Memory B cell (primary cell): ENCODE data around the gene FTO.

Source experiments
- ATAC-seq: fragments of 150-1000 bp; cut with Tn5 transposase; 2 replicates; pipeline ENCODE4 v1.10.0; 2021; ENCODE audit warnings: low read depth, mild to moderate bottlenecking, moderate library complexity
- DNase-seq, 2 donors: peaks; one replicate each; pipeline ENCODE4 v3.0.0; 2022; ENCODE audit warnings: low spot score in 2 of 2
- H3K27ac Mint-ChIP-seq: one replicate; pipeline ENCODE4 v1.8.0; 2022; ENCODE audit warnings: mild to moderate bottlenecking, moderate library complexity, mixed read lengths
- H3K27me3 Mint-ChIP-seq: one replicate; pipeline ENCODE4 v1.8.0; 2022; ENCODE audit warnings: mixed read lengths
- H3K36me3 Mint-ChIP-seq: one replicate; pipeline ENCODE4 v1.8.0; 2022; ENCODE audit warnings: mild to moderate bottlenecking, mixed read lengths
- H3K4me1 Mint-ChIP-seq: one replicate; pipeline ENCODE4 v1.8.0; 2022; ENCODE audit warnings: mixed read lengths
- H3K4me3 Mint-ChIP-seq: one replicate; pipeline ENCODE4 v1.8.0; 2022; ENCODE audit warnings: mild to moderate bottlenecking, moderate library complexity, mixed read lengths
- H3K9me3 Mint-ChIP-seq: one replicate; pipeline ENCODE4 v1.8.0; 2022; ENCODE audit warnings: mixed read lengths

FTO gene

GRCh38 chr16:54062361-54063278 is 358.7 kb downstream of the FTO start:
- Mint-ChIP-seq H3K27me3 (no peaks in the 10 kb centered on the region), H3K4me1 (peaks cover 3% of the 10 kb centered on the region), H3K36me3 (peaks cover 11% of the 10 kb centered on the region), H3K4me3 (no peak overlapping the region), H3K9me3 (no peaks in the 10 kb centered on the region), H3K27ac (no peak overlapping the region)
- no peak for DNase-seq
- ATAC-seq: no peak

DNA sequence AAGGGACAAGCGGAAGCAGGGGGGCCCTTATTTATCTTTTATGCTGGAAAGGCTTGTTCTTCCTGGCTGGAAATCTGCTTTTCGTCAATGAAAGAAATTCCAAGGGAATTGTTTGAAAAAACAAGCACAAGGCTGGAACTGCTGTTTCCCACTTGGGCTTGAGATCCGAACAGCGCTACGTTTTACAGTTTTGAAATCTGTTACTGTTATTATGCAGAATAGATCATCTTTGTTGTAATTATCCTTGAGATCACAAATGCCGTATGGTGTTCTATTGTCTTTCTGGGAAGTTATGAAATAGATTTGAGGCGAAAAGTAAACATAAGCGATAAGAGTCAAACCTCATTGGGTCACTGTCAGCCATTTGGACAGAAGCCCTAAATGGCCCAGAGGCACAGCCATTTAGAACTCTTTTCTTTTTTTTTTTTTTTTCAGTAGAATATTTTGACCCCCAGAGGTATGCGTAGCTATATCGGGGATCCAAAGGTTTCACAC is 359.4 kb downstream of the FTO start:
- Mint-ChIP-seq H3K36me3 (peaks cover 12% of the 10 kb centered on the region), H3K4me3 (no peak overlapping the region), H3K4me1 (peaks cover 3% of the 10 kb centered on the region), H3K27ac (no peak overlapping the region), H3K9me3 (no peaks in the 10 kb centered on the region), H3K27me3 (no peaks in the 10 kb centered on the region)
- no peak for DNase-seq
- no peak for ATAC-seq

DNA sequence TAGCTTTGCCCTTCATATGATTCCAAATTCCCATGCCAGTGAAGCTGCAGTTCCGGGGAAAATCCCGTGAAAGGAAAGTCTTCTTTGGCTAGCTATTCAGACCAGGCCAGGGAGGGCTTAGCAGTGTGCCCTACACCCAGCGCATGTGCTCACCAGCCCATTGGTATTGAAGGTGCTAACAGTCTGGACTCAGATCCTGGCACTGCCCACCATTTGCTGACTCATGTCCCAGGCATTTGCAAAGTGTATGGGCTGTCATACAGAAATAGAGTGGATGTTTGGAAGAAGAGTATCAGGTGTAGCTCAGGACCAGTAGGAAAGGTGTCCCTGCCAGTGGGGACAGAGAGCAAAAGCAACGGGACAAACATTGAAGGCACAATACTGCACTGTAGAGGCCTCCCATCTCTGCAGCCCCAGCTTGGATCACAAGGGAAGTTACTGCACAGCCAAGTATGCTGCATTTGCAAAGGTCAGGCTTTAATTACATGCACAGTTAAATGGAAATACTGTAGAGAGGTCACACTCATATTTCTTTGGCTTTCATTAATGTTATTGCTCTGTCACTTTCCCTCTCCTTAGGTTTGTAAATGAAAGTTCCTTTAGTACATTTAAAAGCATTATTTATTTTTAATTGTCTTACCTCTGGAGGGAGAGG is 362.6 kb downstream of the FTO start:
- Mint-ChIP-seq H3K4me1 (peaks cover 3% of the 10 kb centered on the region), H3K36me3 (peaks cover 15% of the 10 kb centered on the region), H3K27ac (no peak overlapping the region), H3K9me3 (no peaks in the 10 kb centered on the region), H3K27me3 (no peaks in the 10 kb centered on the region), H3K4me3 (no peak overlapping the region)
- DNase-seq: no peak
- no peak for ATAC-seq

DNA sequence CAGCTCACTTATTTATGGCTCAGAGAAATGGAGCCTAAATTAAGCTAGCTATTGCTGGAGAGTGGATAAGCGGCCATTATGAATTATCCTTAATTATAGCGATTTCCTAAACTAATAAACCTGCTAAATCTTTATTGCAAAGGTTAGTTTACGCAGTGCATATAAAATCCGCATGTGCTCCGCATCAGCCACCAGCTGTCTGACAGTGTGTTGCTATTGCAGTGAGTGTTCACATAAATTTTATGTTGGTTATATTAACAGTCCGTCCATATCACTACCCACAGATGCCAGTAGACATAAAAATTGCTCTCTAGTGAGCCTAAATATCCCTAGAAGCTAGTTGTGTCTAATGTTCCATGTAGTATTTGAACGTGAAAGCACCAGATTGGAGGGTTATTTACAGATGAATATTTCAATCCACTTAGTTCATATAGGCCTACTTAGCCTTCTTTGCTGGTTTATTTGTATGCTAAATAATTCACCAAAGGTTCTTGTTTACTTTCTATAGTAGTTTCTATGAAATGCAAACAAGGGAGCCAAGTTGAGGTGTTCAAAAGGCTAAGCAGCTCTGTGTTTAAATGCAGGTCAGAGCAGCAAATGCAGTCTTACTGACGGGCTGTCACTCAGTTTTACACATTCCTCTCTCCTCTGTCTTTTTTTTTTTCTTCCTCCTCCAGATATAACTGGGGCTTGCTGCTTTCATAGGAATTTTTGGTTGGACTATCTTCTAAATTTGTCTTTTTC is 363.5 kb downstream of the FTO start:
- Mint-ChIP-seq H3K36me3 (peaks cover 19% of the 10 kb centered on the region), H3K27ac (no peak overlapping the region), H3K9me3 (no peaks in the 10 kb centered on the region), H3K27me3 (no peaks in the 10 kb centered on the region), H3K4me3 (no peak overlapping the region), H3K4me1 (peaks cover 3% of the 10 kb centered on the region)
- ATAC-seq (no peak), DNase-seq (no peak)

DNA sequence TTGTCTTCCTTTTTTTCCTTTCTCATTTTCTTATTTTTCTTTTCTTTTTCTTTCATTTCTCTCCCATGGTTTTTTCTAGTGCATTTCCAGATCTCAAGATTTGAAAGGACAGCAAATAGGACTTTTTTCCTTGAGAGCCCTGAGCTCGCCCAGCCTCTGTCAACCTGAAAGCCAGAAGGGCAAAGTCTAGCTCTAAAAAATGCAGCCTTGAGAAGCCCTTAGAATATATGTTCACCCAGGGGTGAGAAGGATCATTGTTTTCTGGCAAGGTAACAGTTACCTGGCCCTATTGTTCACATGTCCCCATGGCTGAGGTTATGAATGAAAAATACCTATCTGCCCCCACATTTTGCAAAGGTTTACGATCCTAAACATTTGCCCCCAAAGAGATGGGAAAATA is 364.3 kb downstream of the FTO start:
- no peaks in the 10 kb centered on the region for H3K9me3 Mint-ChIP-seq
- no peak overlapping the region for H3K27ac Mint-ChIP-seq
- H3K27me3 Mint-ChIP-seq: no peaks in the 10 kb centered on the region
- no peak for DNase-seq
- H3K36me3 Mint-ChIP-seq: peaks cover 15% of the 10 kb centered on the region
- peaks cover 3% of the 10 kb centered on the region for H3K4me1 Mint-ChIP-seq
- ATAC-seq: no peak
- no peak overlapping the region for H3K4me3 Mint-ChIP-seq

DNA sequence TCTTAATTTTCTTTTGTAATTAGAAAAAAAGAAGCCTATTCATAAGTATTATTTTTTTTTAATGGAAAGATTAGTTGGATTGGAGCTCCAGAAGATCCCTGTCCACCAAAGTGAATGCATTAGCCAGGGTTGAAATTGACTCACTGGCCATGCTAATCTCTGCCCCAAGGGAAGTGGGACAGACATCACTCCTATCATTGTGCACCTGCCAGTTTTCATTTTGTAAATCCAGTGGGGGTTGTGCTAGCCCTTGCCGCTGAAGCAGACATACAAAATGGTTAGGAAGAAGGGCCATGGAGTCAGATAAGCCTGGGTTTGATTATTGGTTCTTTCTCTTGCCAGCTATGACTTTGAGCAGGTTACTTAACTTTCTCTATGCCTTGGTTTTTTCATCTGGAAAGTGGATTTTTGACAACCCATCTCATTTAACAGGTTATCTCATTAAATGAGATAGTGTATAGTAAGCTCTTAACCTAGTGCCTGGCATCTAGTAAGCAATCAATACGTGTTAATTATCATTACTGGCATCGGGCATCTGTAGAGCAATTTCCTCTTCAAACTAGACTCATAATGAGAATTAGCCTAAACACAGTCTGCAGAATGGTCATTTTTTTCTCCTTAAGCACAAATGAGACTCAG is 365.8 kb downstream of the FTO start:
- H3K4me3 Mint-ChIP-seq: no peak overlapping the region
- H3K4me1 Mint-ChIP-seq: peaks cover 3% of the 10 kb centered on the region
- no peaks in the 10 kb centered on the region for H3K9me3 Mint-ChIP-seq
- H3K36me3 Mint-ChIP-seq: peaks cover 15% of the 10 kb centered on the region
- no peaks in the 10 kb centered on the region for H3K27me3 Mint-ChIP-seq
- no peak overlapping the region for H3K27ac Mint-ChIP-seq
- DNase-seq: no peak
- ATAC-seq: no peak

DNA sequence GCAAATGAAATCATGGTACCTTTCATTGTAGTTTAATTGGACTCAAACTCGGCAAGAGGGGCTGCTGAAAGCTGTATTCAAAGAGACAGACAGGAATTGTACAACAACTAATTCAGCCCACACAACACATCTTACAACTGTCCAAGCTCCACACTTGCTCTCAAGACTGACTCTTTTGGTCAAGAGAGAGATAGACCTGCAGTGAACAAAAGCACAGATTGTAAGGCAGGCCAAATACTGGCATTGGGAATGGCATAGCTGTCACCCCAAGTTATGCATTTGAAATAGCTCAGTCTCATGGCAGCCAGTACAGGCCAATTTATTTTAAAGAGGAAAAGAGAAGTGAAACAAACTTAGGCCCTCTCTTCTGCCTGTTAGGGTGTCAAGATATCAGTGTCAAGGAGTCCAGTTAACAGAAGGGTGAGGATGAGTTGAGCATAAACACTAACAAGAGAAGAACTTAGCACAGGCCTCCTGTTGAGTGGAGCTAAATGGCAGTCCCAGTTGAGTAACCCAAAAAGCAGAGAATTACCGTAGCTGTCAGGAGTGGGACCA is 366.9 kb downstream of the FTO start:
- H3K27ac Mint-ChIP-seq: peak overlapping the region; percentile 31
- no peak overlapping the region for H3K4me3 Mint-ChIP-seq
- H3K9me3 Mint-ChIP-seq: no peaks in the 10 kb centered on the region
- H3K4me1 Mint-ChIP-seq: peaks cover 3% of the 10 kb centered on the region
- no peak for DNase-seq
- no peak for ATAC-seq
- no peaks in the 10 kb centered on the region for H3K27me3 Mint-ChIP-seq
- H3K36me3 Mint-ChIP-seq: peaks cover 11% of the 10 kb centered on the region

GRCh38 chr16:54071514-54071913 is 367.6 kb downstream of the FTO start:
- Mint-ChIP-seq H3K4me1 (peaks cover 2% of the 10 kb centered on the region), H3K27ac (no peak overlapping the region), H3K9me3 (no peaks in the 10 kb centered on the region), H3K36me3 (peaks cover 10% of the 10 kb centered on the region), H3K27me3 (no peaks in the 10 kb centered on the region), H3K4me3 (no peak overlapping the region)
- DNase-seq (no peak), ATAC-seq (no peak)

DNA sequence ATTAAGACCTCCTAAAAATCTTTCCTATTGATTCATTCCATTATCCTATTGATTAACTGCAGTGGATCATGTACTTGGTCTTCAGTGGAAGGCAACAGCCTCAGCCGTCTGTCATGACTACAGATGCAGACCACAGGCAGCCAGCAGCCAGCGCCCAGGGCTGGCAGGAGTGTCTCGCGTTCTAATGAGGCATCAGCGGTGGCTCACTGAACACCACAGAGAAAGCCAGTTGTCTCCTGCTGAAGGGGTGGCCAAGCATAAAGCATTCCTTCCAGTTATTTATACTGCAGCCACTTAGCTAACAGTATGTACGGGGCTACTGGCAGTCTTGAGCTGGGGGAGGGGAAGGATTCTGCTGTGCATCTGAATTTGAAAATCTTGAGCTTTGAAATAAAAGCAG is 368.3 kb downstream of the FTO start:
- Mint-ChIP-seq H3K36me3 (peaks cover 8% of the 10 kb centered on the region), H3K4me3 (no peak overlapping the region), H3K27me3 (no peaks in the 10 kb centered on the region), H3K27ac (no peak overlapping the region), H3K4me1 (no peaks in the 10 kb centered on the region), H3K9me3 (no peaks in the 10 kb centered on the region)
- no peak for DNase-seq
- ATAC-seq: no peak

GRCh38 chr16:54073356-54073755 is 369.4 kb downstream of the FTO start:
- Mint-ChIP-seq H3K4me1 (no peaks in the 10 kb centered on the region), H3K36me3 (peaks cover 9% of the 10 kb centered on the region), H3K4me3 (no peak overlapping the region), H3K27ac (no peak overlapping the region), H3K9me3 (no peaks in the 10 kb centered on the region), H3K27me3 (no peaks in the 10 kb centered on the region)
- no peak for ATAC-seq
- no peak for DNase-seq

DNA sequence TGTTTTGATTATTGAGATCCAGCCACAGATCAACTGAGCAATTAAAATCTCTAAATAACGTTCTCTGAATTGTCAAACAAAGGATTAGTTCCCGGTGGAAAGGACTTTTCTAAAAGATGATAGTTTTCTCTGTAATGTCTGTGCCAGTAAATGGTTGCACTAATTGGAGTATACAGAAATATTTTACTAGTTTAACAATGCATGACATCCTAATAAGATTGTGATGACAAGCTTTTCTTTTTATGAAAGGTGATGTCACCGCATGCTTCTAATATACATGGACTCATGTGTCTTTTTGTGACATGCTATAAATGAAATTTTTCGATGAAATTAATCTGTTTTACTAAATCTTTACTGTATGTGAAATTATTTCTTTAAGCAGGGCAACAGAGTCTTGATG is 371.5 kb downstream of the FTO start:
- ATAC-seq: no peak
- Mint-ChIP-seq H3K4me1 (no peaks in the 10 kb centered on the region), H3K36me3 (peaks cover 8% of the 10 kb centered on the region), H3K27ac (no peak overlapping the region), H3K27me3 (no peaks in the 10 kb centered on the region), H3K9me3 (no peaks in the 10 kb centered on the region), H3K4me3 (no peak overlapping the region)
- DNase-seq: no peak

DNA sequence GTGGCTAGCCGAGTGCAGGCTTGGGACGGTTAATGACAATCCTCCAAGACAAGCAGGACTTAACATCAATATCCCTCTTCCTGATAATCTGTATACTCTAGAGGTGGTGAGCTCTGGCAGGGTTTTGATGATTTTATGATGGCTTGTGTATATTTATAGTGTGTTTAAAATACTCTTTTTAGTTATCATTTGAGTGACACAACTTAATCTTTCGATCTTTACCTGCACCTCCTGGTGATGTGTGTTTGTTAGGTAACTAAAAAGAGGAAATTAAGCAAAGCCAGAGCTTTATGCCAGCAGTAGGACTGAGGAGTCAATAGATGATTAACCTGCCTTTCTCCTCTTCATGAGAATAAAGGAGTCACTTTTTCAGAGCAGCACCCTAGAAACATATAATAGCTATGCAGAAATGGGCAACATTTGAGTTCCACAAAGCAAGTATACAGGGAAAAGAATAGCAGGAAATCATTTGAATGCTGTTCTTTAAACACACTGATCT is 372.1 kb downstream of the FTO start:
- no peaks in the 10 kb centered on the region for H3K9me3 Mint-ChIP-seq
- no peak for ATAC-seq
- no peak for DNase-seq
- no peaks in the 10 kb centered on the region for H3K4me1 Mint-ChIP-seq
- no peaks in the 10 kb centered on the region for H3K27me3 Mint-ChIP-seq
- no peak overlapping the region for H3K4me3 Mint-ChIP-seq
- no peak overlapping the region for H3K27ac Mint-ChIP-seq
- H3K36me3 Mint-ChIP-seq: peaks cover 8% of the 10 kb centered on the region

GRCh38 chr16:54077050-54077821 is 373.3 kb downstream of the FTO start:
- DNase-seq (no peak), ATAC-seq (no peak)
- no peaks in the 10 kb centered on the region for H3K9me3 Mint-ChIP-seq
- H3K27me3 Mint-ChIP-seq: no peaks in the 10 kb centered on the region
- H3K27ac Mint-ChIP-seq: no peak overlapping the region
- H3K4me3 Mint-ChIP-seq: no peak overlapping the region
- peaks cover 4% of the 10 kb centered on the region for H3K36me3 Mint-ChIP-seq
- no peaks in the 10 kb centered on the region for H3K4me1 Mint-ChIP-seq
